Loucy (cell line): ENCODE measurements around the gene TBC1D8B.
"Not testable (repeated sequence)": the region's sequence is repeated elsewhere in the genome, so short reads cannot be mapped to it uniquely, and the experiment has no call there.

ENCODE experiments used
- H2AFZ ChIP-seq: fragments of 200-600 bp; sonication (generic); 2 replicates; pipeline ENCODE4 v1.6.0; 2016; ENCODE audit warnings: antibody characterized with exemption, mild to moderate bottlenecking, low read length, moderate library complexity
- H3F3A ChIP-seq: fragments of 200-600 bp; 2 replicates; pipeline ENCODE4 v1.6.0; 2016; ENCODE audit warnings: antibody characterized with exemption, low read depth, mild to moderate bottlenecking
- H3K27me3 ChIP-seq: fragments of 200-600 bp; sonication (generic); 2 replicates; pipeline ENCODE4 v1.6.1; 2014; ENCODE audit warnings: low read length, mild to moderate bottlenecking; ENCODE audit not compliant: insufficient read depth, poor library complexity, severe bottlenecking
- H3K36me3 ChIP-seq: fragments of 200-600 bp; sonication (generic); 2 replicates; pipeline ENCODE4 v1.6.1; 2016; ENCODE audit warnings: low read length; ENCODE audit not compliant: insufficient read depth
- H3K4me1 ChIP-seq: fragments of 200-600 bp; sonication (generic); 2 replicates; pipeline ENCODE4 v1.5.1; 2014; ENCODE audit warnings: low read length, mild to moderate bottlenecking; ENCODE audit not compliant: insufficient read depth, poor library complexity, severe bottlenecking
- H3K4me2 ChIP-seq: fragments of 200-600 bp; sonication (generic); 2 replicates; pipeline ENCODE4 v1.6.0; 2014; ENCODE audit warnings: antibody characterized with exemption, low read length, low read depth, mild to moderate bottlenecking; ENCODE audit not compliant: poor library complexity, severe bottlenecking
- H3K4me3 ChIP-seq: fragments of 200-600 bp; sonication (generic); 2 replicates; pipeline ENCODE4 v1.5.1; 2014; ENCODE audit warnings: low read length, mild to moderate bottlenecking, mixed read lengths; ENCODE audit not compliant: poor library complexity, severe bottlenecking
- H3K79me2 ChIP-seq: fragments of 200-600 bp; sonication (generic); 2 replicates; pipeline ENCODE4 v1.6.1; 2014; ENCODE audit warnings: low read length; ENCODE audit not compliant: insufficient read depth
- H3K9ac ChIP-seq: fragments of 200-600 bp; sonication (generic); 2 replicates; pipeline ENCODE4 v1.6.0; 2014; ENCODE audit warnings: mild to moderate bottlenecking, low read depth, low read length, moderate library complexity; ENCODE audit not compliant: poor library complexity, severe bottlenecking
- H3K9me2 ChIP-seq: fragments of 200-600 bp; sonication (generic); replicated peaks from 2 replicates; pipeline ENCODE4 v1.6.1; 2016; ENCODE audit warnings: low read depth, low read length, mixed read lengths
- H3K9me3 ChIP-seq: fragments of 200-600 bp; sonication (generic); 2 replicates; pipeline ENCODE4 v1.6.1; 2014; ENCODE audit warnings: mild to moderate bottlenecking, antibody characterized with exemption, low read length, low read depth; ENCODE audit not compliant: insufficient read depth
- H4K20me1 ChIP-seq: fragments of 200-600 bp; sonication (generic); 2 replicates; pipeline ENCODE4 v1.6.0; 2014; ENCODE audit warnings: antibody characterized with exemption, low read length, mild to moderate bottlenecking; ENCODE audit not compliant: insufficient read depth, poor library complexity, severe bottlenecking
- CTCF ChIP-seq: fragments of 200-600 bp; sonication (generic); conservative IDR thresholded peaks from 2 replicates; pipeline ENCODE4 v1.5.1; 2014; ENCODE audit warnings: mild to moderate bottlenecking, antibody characterized with exemption, low read length
- EZH2phosphoT487 ChIP-seq: fragments of 200-600 bp; IDR thresholded peaks from 2 replicates; pipeline ENCODE4 v1.6.1; 2018; ENCODE audit warnings: antibody characterized with exemption, mild to moderate bottlenecking, moderate library complexity, borderline replicate concordance

The TBC1D8B gene

GRCh38 chrX:106791495-106791894 is 11.0 kb upstream of the TBC1D8B start:
- H3K9me3 ChIP-seq, result no peaks in the 10 kb centered on the region
- TF ChIP-seq CTCF, result peak; percentile 50
- TF ChIP-seq EZH2phosphoT487, result no peak
- no peaks in the 10 kb centered on the region for H3K79me2 ChIP-seq
- H3K9ac ChIP-seq, result no peak overlapping the region
- H3F3A ChIP-seq, result no peaks in the 10 kb centered on the region
- no peaks in the 10 kb centered on the region for H3K36me3 ChIP-seq
- no peaks in the 10 kb centered on the region for H3K27me3 ChIP-seq
- H3K9me2 ChIP-seq, result no peaks in the 10 kb centered on the region
- no peaks in the 10 kb centered on the region for H4K20me1 ChIP-seq
- H3K4me3 ChIP-seq, result no peak overlapping the region
- H2AFZ ChIP-seq, result no peak overlapping the region
- H3K4me2 ChIP-seq, result no peak overlapping the region
- no peaks in the 10 kb centered on the region for H3K4me1 ChIP-seq

- H3K9me3 ChIP-seq, result no peaks in the 10 kb centered on the region
- peak overlapping the region; percentile 53 for H3K9ac ChIP-seq
- H3F3A ChIP-seq, result no peaks in the 10 kb centered on the region
- no peaks in the 10 kb centered on the region for H4K20me1 ChIP-seq
- peak overlapping the region; percentile 87 for H2AFZ ChIP-seq
- H3K27me3 ChIP-seq, result no peaks in the 10 kb centered on the region
- no peaks in the 10 kb centered on the region for H3K9me2 ChIP-seq
- peak overlapping the region; percentile 70 for H3K4me2 ChIP-seq
- peaks cover 18% of the 10 kb centered on the region for H3K4me1 ChIP-seq
- H3K79me2 ChIP-seq, result peaks cover 6% of the 10 kb centered on the region; the same call in 1 of the 2 replicates
- H3K4me3 ChIP-seq, result peak overlapping the region; percentile 74
- no peaks in the 10 kb centered on the region for H3K36me3 ChIP-seq
- no peak for TF ChIP-seq CTCF
- TF ChIP-seq EZH2phosphoT487, result no peak
These were observed 448 bp upstream of the TBC1D8B start for GRCh38 chrX:106802063-106802387.

- Histone ChIP-seq H4K20me1 (no peaks in the 10 kb centered on the region), H3F3A (no peaks in the 10 kb centered on the region), H2AFZ (no peak overlapping the region), H3K9ac (no peak overlapping the region), H3K79me2 (no peaks in the 10 kb centered on the region), H3K4me3 (no peak overlapping the region), H3K4me1 (no peaks in the 10 kb centered on the region), H3K27me3 (no peaks in the 10 kb centered on the region), H3K36me3 (no peaks in the 10 kb centered on the region), H3K9me3 (no peaks in the 10 kb centered on the region), H3K9me2 (no peaks in the 10 kb centered on the region), H3K4me2 (no peak overlapping the region)
- TF ChIP-seq EZH2phosphoT487, result no peak
- no peak for TF ChIP-seq CTCF
These were observed 8.8 kb downstream of the TBC1D8B start for GRCh38 chrX:106811131-106811910.

GRCh38 chrX:106812930-106813329 is 10.5 kb downstream of the TBC1D8B start:
- H3K27me3 ChIP-seq, H3K9ac ChIP-seq, H3K9me2 ChIP-seq, H3K4me3 ChIP-seq, H3K4me1 ChIP-seq, H4K20me1 ChIP-seq, H3K36me3 ChIP-seq, H3K9me3 ChIP-seq, H3F3A ChIP-seq, H3K79me2 ChIP-seq, H3K4me2 ChIP-seq, H2AFZ ChIP-seq: not testable (repeated sequence)

GRCh38 chrX:106814093-106814492 is 11.6 kb downstream of the TBC1D8B start:
- not testable (repeated sequence) for H3K9me2 ChIP-seq, H3K4me2 ChIP-seq, H3K4me1 ChIP-seq, H3K36me3 ChIP-seq, H3F3A ChIP-seq, H4K20me1 ChIP-seq, H3K79me2 ChIP-seq, H3K27me3 ChIP-seq, H3K4me3 ChIP-seq, H2AFZ ChIP-seq, H3K9ac ChIP-seq, H3K9me3 ChIP-seq
